ENCODE results near the gene KCNH1.

DNA sequence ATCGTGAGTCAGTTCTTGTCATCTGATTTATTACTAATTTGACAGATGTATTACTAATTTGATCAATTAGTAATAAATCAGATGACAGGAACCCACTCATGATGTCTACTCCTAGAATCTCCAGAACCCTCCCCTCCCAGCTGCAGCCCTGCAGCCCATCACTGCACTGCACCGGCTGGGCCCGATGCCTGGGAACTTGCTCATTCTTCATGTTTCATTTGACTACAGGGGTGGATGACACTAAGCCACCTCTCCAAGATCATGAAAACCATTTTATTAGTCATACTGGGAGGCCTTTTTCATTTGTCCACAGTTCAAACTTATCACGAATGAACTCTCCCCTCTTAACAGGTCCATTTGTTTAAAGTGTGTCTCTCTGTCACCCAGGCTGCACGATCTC lies 41.0 kb downstream of the KCNH1 start:
- TF ChIP-seq CTCF (IDR thresholded peaks at IDR 0.05) (no peak), MAX (CRISPR knock-in tag; IDR thresholded peaks at IDR 0.05) (no peak), ZNF396 (CRISPR knock-in tag; IDR thresholded peaks at IDR 0.05; ENCODE audit: borderline replicate concordance) (no peak), ATF1 (CRISPR knock-in tag; IDR thresholded peaks at IDR 0.05) (no peak), ATF6 (CRISPR knock-in tag; IDR thresholded peaks at IDR 0.05) (no peak), RELA (CRISPR knock-in tag; IDR thresholded peaks at IDR 0.05; ENCODE audit: borderline replicate concordance) (no peak), NR3C1 (CRISPR knock-in tag; conservative IDR thresholded peaks at IDR 0.05; ENCODE audit: low read depth) (no peak), SP1 (CRISPR knock-in tag; conservative IDR thresholded peaks at IDR 0.05) (no peak), USF1 (CRISPR knock-in tag; IDR thresholded peaks at IDR 0.05) (no peak)
